Measurements from ENCODE around the gene CSNK1G2. TPM values are rescaled to one million over a fixed set of nuclear protein-coding genes. Genes with fewer than 3 reads are reported as not detected.

Gene CSNK1G2
- total RNA-seq, 2 donors from 2014 or later = 35.3 to 65.6 TPM

DNA sequence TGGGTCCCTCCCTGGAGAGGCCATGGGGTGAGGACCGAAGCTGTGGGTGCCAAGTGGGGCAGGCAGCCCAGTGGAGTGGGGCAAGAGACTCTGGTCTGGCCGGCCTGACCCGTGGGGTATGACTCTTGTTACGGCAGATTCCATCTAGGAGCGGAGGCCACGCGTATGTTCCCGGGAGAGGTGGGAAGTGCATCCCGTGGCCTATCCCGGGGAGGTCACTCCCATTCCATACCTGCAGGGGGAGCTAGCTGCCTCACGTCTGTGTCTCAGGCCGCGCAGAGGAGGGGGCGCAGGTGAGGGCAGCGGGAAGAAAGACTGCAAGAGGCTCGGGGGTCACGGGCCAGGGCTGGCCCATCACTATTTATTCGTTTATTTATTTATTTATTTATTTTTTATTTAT, 4.9 kb downstream of the CSNK1G2 start:
- ATAC-seq = no peak
- Histone ChIP-seq H3K27me3 (no peaks in the 10 kb centered on the region), H3K36me3 (replicated peaks in 1 of 2; ENCODE audit: insufficient read depth in 1 of 2, low read depth in 2 of 2) (no peaks in the 10 kb centered on the region), H3K4me1 (peaks cover 24% of the 10 kb centered on the region), H3K9me3 (no peaks in the 10 kb centered on the region), H3K4me3 (no peak overlapping the region), H3K27ac (no peak overlapping the region)
- DNase-seq = peak; percentile 39 to 59 (median 50)
- WGBS, 2 donors = 50 to 62% methylated on average over 16 to 18 of the region's 18 CpGs
- TF ChIP-seq, protein P1, sequence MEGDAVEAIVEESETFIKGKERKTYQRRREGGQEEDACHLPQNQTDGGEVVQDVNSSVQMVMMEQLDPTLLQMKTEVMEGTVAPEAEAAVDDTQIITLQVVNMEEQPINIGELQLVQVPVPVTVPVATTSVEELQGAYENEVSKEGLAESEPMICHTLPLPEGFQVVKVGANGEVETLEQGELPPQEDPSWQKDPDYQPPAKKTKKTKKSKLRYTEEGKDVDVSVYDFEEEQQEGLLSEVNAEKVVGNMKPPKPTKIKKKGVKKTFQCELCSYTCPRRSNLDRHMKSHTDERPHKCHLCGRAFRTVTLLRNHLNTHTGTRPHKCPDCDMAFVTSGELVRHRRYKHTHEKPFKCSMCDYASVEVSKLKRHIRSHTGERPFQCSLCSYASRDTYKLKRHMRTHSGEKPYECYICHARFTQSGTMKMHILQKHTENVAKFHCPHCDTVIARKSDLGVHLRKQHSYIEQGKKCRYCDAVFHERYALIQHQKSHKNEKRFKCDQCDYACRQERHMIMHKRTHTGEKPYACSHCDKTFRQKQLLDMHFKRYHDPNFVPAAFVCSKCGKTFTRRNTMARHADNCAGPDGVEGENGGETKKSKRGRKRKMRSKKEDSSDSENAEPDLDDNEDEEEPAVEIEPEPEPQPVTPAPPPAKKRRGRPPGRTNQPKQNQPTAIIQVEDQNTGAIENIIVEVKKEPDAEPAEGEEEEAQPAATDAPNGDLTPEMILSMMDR (IDR thresholded peaks at IDR 0.05) = peak in 6 of 7 experiments; percentile 22 to 51 (median 42)
- TF ChIP-seq POLR2A (IDR thresholded peaks at IDR 0.05) = no peak
- intact Hi-C loops (cut with DNase I) = no loop called here

DNA sequence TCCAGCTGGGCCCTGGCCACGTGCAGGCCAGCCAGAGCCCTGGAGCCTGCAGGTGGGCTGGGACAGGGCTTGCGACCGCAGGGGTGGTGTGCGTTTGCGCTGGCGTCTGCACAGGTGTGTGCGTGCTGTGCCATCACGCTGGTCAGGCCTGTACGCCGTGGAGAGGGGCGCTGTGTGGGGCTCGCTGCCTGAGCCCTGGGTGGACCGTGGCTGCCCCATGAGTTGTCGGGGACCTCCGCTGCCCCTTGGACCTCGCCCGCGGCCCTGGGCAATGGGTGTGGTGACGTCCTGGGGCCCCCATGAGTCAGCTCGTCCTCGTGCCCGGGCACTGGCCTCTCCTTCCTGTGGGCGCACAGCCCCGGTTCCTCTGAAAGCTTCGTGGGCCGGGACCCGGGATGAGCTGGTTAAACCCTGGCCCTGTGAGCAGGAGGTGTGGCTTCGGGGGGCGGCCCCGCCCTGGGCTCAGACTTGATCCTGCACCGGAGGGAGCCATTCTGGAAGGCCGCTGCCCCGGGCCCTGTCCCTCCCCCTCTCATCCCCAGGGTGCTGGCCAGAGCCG, 6.8 kb downstream of the CSNK1G2 start:
- DNase-seq (no peak), ATAC-seq (no peak)
- TF ChIP-seq, protein P1 (IDR thresholded peaks at IDR 0.05) = no peak
- TF ChIP-seq POLR2A (IDR thresholded peaks at IDR 0.05) = no peak
- 85 to 100% methylated on average over 1 to 34 of the region's 34 CpGs for WGBS, 2 donors
- Histone ChIP-seq H3K36me3 (replicated peaks in 1 of 2; ENCODE audit: insufficient read depth in 1 of 2, low read depth in 2 of 2) (no peaks in the 10 kb centered on the region), H3K27me3 (no peaks in the 10 kb centered on the region), H3K9me3 (no peaks in the 10 kb centered on the region), H3K4me3 (no peak overlapping the region), H3K4me1 (peaks cover 20% of the 10 kb centered on the region), H3K27ac (no peak overlapping the region)
- intact Hi-C loops (cut with DNase I) = no loop called here

DNA sequence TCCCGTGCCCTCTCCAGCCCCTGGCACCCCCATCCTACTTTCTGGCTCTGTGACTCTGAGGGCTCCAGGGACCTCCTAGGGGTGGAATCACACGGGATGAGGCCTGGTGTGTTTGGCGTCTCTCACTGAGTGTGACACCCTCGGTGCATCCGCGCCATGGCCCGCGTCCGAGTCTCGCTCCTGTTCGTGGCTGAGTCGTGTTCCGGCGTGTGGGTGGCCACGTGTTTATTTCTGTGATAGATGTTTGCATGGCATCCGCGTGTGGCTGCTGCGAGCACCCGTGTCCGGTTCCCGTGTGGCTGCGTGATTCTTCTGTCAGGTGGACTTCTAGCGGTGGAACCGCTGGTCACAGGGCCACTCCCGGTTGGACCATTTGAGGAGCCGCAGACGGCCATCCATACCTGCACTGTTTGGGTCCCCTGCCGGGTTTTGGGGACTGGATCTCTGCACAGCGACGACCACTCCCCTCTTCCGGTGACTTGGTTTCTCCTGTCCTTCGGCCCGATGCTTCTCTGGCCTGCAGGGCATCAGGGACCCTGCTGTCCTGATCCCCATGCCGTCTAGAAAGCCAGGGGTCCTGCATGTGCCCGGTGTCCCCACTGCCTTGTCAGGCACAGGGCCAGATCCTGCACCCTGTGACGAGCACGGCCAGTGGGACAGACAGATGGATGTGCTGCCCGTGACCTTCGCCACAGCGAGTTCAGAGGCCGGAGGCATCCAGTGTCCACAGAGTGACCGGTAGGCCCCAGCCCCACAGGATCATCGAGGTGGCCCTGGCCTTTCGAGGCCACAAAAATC, 8.5 kb downstream of the CSNK1G2 start:
- no peaks in the 10 kb centered on the region for H3K27me3 ChIP-seq
- H3K9me3 ChIP-seq = no peaks in the 10 kb centered on the region
- DNase-seq = no peak
- intact Hi-C loops (cut with DNase I) = no loop called here
- no peak for ATAC-seq
- TF ChIP-seq, protein P1 (IDR thresholded peaks at IDR 0.05) = no peak
- TF ChIP-seq POLR2A (IDR thresholded peaks at IDR 0.05) = no peak
- H3K36me3 ChIP-seq (replicated peaks in 1 of 2; ENCODE audit: insufficient read depth in 1 of 2, low read depth in 2 of 2) = no peaks in the 10 kb centered on the region
- no peak overlapping the region for H3K4me3 ChIP-seq
- peaks cover 2% of the 10 kb centered on the region for H3K4me1 ChIP-seq
- WGBS, 2 donors = 90 to 95% methylated on average over 36 to 44 of the region's 44 CpGs
- H3K27ac ChIP-seq = no peak overlapping the region

DNA sequence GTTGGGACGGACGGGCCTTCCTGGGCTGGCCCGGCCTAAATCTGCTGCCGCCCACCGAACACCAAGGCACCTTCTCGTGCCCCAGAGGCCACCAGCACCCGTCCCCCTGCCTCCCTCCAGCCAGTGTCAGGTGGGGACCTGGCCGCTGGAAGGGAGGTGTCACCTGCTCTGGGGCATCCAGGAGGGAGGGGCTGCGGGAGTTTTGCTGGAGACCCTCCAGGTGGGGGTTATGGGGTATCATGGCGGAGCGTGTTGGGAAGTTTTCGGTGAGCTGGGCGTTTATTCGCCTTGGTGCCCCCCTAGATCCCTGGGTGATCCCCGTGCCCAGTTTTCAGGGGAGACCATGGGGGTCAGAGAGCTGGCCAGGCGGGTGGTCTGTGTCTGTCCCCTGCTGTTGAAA, 9.7 kb downstream of the CSNK1G2 start:
- 97 to 99% methylated on average over 8 to 16 of the region's 16 CpGs for WGBS, 2 donors
- no peaks in the 10 kb centered on the region for H3K4me1 ChIP-seq
- no peak overlapping the region for H3K4me3 ChIP-seq
- no peaks in the 10 kb centered on the region for H3K36me3 ChIP-seq (replicated peaks in 1 of 2; ENCODE audit: insufficient read depth in 1 of 2, low read depth in 2 of 2)
- TF ChIP-seq POLR2A (IDR thresholded peaks at IDR 0.05) = no peak
- TF ChIP-seq, protein P1 (IDR thresholded peaks at IDR 0.05) = no peak
- H3K27ac ChIP-seq = no peak overlapping the region
- ATAC-seq (no peak), DNase-seq (no peak)
- H3K9me3 ChIP-seq = no peaks in the 10 kb centered on the region
- H3K27me3 ChIP-seq = no peaks in the 10 kb centered on the region
- intact Hi-C loops (cut with DNase I) = no loop called here
